Fibroblast of mammary gland (primary cell): ENCODE measurements around the gene NPDC1.

Source experiments
- DNase-seq: peaks from one replicate; pipeline ENCODE4 v3.0.0-alpha.2; 2010; ENCODE audit warnings: low read depth
- H3K4me3 ChIP-seq: 2 replicates; pipeline ENCODE4 v1.5.1; 2011; ENCODE audit warnings: low read depth, mild to moderate bottlenecking, low read length, moderate library complexity; ENCODE audit not compliant: control insufficient read depth
- CTCF ChIP-seq: conservative IDR thresholded peaks from 2 replicates; pipeline ENCODE4 v1.5.1; 2011; ENCODE audit warnings: low read depth, low read length, inconsistent platforms; ENCODE audit not compliant: control insufficient read depth, insufficient read depth

Gene NPDC1

GRCh38 chr9:137046088-137046787 lies at the start of gene NPDC1:
TSS of gene NPDC1 (minus strand) at chr9:137046177. CDS start at chr9:137045989, 188 bp downstream.
- DNase-seq, result peak; percentile 57
- peak within 1 kb of the TSS; percentile 51 for H3K4me3 ChIP-seq
- peak; percentile 76 for TF ChIP-seq CTCF

GRCh38 chr9:137089232-137089947 lies 43.4 kb upstream of the NPDC1 start:
- DNase-seq, result no peak
- no peak overlapping the region for H3K4me3 ChIP-seq
- TF ChIP-seq CTCF, result no peak

GRCh38 chr9:137088121-137088520 lies 42.1 kb upstream of the NPDC1 start:
- DNase-seq, result no peak
- H3K4me3 ChIP-seq, result peak overlapping the region; percentile 74
- TF ChIP-seq CTCF, result no peak

- no peak for TF ChIP-seq CTCF
- no peak for DNase-seq
- peak overlapping the region; percentile 74 for H3K4me3 ChIP-seq
Measured at GRCh38 chr9:137087409-137087925, 41.5 kb upstream of the NPDC1 start.

GRCh38 chr9:137086531-137087408 lies 40.8 kb upstream of the NPDC1 start, which contains the start of gene MAN1B1:
TSS of gene MAN1B1 (plus strand) at chr9:137086985. CDS start at chr9:137087000, 15 bp downstream.
- peak; percentile 98 for DNase-seq
- peak within 1 kb of the TSS; percentile 74 for H3K4me3 ChIP-seq
- TF ChIP-seq CTCF, result no peak

- H3K4me3 ChIP-seq, result peak overlapping the region; percentile 74
- no peak for TF ChIP-seq CTCF
- DNase-seq, result peak; percentile 47
Measured at GRCh38 chr9:137085920-137086530, 40.0 kb upstream of the NPDC1 start.
